Measurements from ENCODE around the gene RPTOR.

GRCh38 chr17:80785477-80786178, 241.0 kb downstream of the RPTOR start:
- no peak for TF ChIP-seq EZH2 (IDR thresholded peaks at IDR 0.05; ENCODE audit: insufficient read depth, low read length)
- TF ChIP-seq, protein P1, sequence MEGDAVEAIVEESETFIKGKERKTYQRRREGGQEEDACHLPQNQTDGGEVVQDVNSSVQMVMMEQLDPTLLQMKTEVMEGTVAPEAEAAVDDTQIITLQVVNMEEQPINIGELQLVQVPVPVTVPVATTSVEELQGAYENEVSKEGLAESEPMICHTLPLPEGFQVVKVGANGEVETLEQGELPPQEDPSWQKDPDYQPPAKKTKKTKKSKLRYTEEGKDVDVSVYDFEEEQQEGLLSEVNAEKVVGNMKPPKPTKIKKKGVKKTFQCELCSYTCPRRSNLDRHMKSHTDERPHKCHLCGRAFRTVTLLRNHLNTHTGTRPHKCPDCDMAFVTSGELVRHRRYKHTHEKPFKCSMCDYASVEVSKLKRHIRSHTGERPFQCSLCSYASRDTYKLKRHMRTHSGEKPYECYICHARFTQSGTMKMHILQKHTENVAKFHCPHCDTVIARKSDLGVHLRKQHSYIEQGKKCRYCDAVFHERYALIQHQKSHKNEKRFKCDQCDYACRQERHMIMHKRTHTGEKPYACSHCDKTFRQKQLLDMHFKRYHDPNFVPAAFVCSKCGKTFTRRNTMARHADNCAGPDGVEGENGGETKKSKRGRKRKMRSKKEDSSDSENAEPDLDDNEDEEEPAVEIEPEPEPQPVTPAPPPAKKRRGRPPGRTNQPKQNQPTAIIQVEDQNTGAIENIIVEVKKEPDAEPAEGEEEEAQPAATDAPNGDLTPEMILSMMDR (IDR thresholded peaks at IDR 0.05; ENCODE audit: insufficient read depth, low read depth, low read length), result no peak
